Duodenal mucosa (tissue), 2 donors: ENCODE measurements around the gene TSKS.
"Not testable (repeated sequence)": the region's sequence is repeated elsewhere in the genome, so short reads cannot be mapped to it uniquely, and the experiment has no call there.

Source experiments
- H3K27ac ChIP-seq: one replicate; pipeline ENCODE4 v1.7.0; 2013; ENCODE audit warnings: low read depth, low read length
- H3K27me3 ChIP-seq, 2 donors: one replicate each; pipeline ENCODE4 v1.7.0; 2013; ENCODE audit warnings: low read length in 2 of 2, control low read depth in 1 of 2; ENCODE audit not compliant: insufficient read depth in 2 of 2, control insufficient read depth in 1 of 2
- H3K36me3 ChIP-seq, 2 donors: one replicate each; pipeline ENCODE4 v1.7.0; 2013; ENCODE audit warnings: low read length in 2 of 2, control low read depth in 1 of 2; ENCODE audit not compliant: insufficient read depth in 2 of 2, control insufficient read depth in 1 of 2
- H3K4me1 ChIP-seq, 2 donors: one replicate each; pipeline ENCODE4 v1.7.0; 2013; ENCODE audit warnings: low read length in 2 of 2, control low read depth in 1 of 2; ENCODE audit not compliant: insufficient read depth in 2 of 2, control insufficient read depth in 1 of 2
- H3K4me3 ChIP-seq, 2 donors: one replicate each; pipeline ENCODE4 v1.7.0; 2013; ENCODE audit warnings: low read length in 2 of 2, low read depth in 1 of 2
- H3K9ac ChIP-seq, 2 donors: one replicate each; pipeline ENCODE4 v1.7.0; 2013; ENCODE audit warnings: low read length in 2 of 2, low read depth in 1 of 2
- H3K9me3 ChIP-seq, 2 donors: one replicate each; pipeline ENCODE4 v1.7.0; 2013; ENCODE audit warnings: low read length in 2 of 2, control low read depth in 1 of 2; ENCODE audit not compliant: control insufficient read depth in 1 of 2

Gene TSKS

GRCh38 chr19:49727217-49728030, 35.7 kb downstream of the TSKS start:
- Histone ChIP-seq H3K9ac (no peak overlapping the region), H3K4me1 (no peaks in the 10 kb centered on the region), H3K9me3 (no peaks in the 10 kb centered on the region), H3K4me3 (no peak overlapping the region), H3K27me3 (no peaks in the 10 kb centered on the region), H3K36me3 (no peaks in the 10 kb centered on the region), H3K27ac (no peak overlapping the region)

GRCh38 chr19:49719420-49719819, 43.7 kb downstream of the TSKS start:
- H3K27ac ChIP-seq, H3K9ac ChIP-seq, H3K9me3 ChIP-seq, H3K27me3 ChIP-seq, H3K4me3 ChIP-seq, H3K4me1 ChIP-seq, H3K36me3 ChIP-seq: not testable (repeated sequence)

- no peaks in the 10 kb centered on the region for H3K9me3 ChIP-seq
- no peaks in the 10 kb centered on the region for H3K36me3 ChIP-seq
- H3K4me3 ChIP-seq, result no peak overlapping the region
- H3K4me1 ChIP-seq, result no peaks in the 10 kb centered on the region
- H3K27ac ChIP-seq, result no peak overlapping the region
- no peak overlapping the region for H3K9ac ChIP-seq
- no peaks in the 10 kb centered on the region for H3K27me3 ChIP-seq
Measured at GRCh38 chr19:49718991-49719390, 44.1 kb downstream of the TSKS start.

GRCh38 chr19:49718511-49718910, 44.6 kb downstream of the TSKS start:
- Histone ChIP-seq H3K4me1 (no peaks in the 10 kb centered on the region), H3K9ac (no peak overlapping the region), H3K9me3 (no peaks in the 10 kb centered on the region), H3K27me3 (no peaks in the 10 kb centered on the region), H3K36me3 (no peaks in the 10 kb centered on the region), H3K4me3 (no peak overlapping the region), H3K27ac (no peak overlapping the region)

- Histone ChIP-seq H3K9me3 (no peaks in the 10 kb centered on the region), H3K27me3 (no peaks in the 10 kb centered on the region), H3K27ac (no peak overlapping the region), H3K9ac (no peak overlapping the region), H3K4me1 (no peaks in the 10 kb centered on the region), H3K36me3 (no peaks in the 10 kb centered on the region), H3K4me3 (no peak overlapping the region)
Measured at GRCh38 chr19:49716154-49716553, 47.0 kb downstream of the TSKS start.

GRCh38 chr19:49713236-49713845, 49.8 kb downstream of the TSKS start:
- Histone ChIP-seq H3K4me3 (no peak overlapping the region), H3K36me3 (no peaks in the 10 kb centered on the region), H3K4me1 (no peaks in the 10 kb centered on the region), H3K9me3 (no peaks in the 10 kb centered on the region), H3K27me3 (no peaks in the 10 kb centered on the region), H3K9ac (no peak overlapping the region), H3K27ac (no peak overlapping the region)

- no peaks in the 10 kb centered on the region for H3K4me1 ChIP-seq
- H3K36me3 ChIP-seq, result no peaks in the 10 kb centered on the region
- H3K27ac ChIP-seq, result no peak overlapping the region
- no peaks in the 10 kb centered on the region for H3K9me3 ChIP-seq
- no peak overlapping the region for H3K9ac ChIP-seq
- no peaks in the 10 kb centered on the region for H3K27me3 ChIP-seq
- no peak overlapping the region for H3K4me3 ChIP-seq
Measured at GRCh38 chr19:49712397-49712859, 50.7 kb downstream of the TSKS start.

- Histone ChIP-seq H3K27ac (no peak overlapping the region), H3K4me3 (no peak overlapping the region), H3K4me1 (no peaks in the 10 kb centered on the region), H3K27me3 (no peaks in the 10 kb centered on the region), H3K9ac (no peak overlapping the region), H3K9me3 (no peaks in the 10 kb centered on the region), H3K36me3 (no peaks in the 10 kb centered on the region)
Measured at GRCh38 chr19:49710372-49710951, 52.6 kb downstream of the TSKS start.

GRCh38 chr19:49705919-49706318, 57.2 kb downstream of the TSKS start:
- Histone ChIP-seq H3K27me3 (no peaks in the 10 kb centered on the region), H3K36me3 (no peaks in the 10 kb centered on the region), H3K9ac (no peak overlapping the region), H3K9me3 (no peaks in the 10 kb centered on the region), H3K4me1 (no peaks in the 10 kb centered on the region), H3K4me3 (no peak overlapping the region), H3K27ac (no peak overlapping the region)

- no peaks in the 10 kb centered on the region for H3K27me3 ChIP-seq
- no peak overlapping the region for H3K9ac ChIP-seq
- H3K4me1 ChIP-seq, result no peaks in the 10 kb centered on the region
- H3K9me3 ChIP-seq, result no peaks in the 10 kb centered on the region
- H3K36me3 ChIP-seq, result no peaks in the 10 kb centered on the region
- H3K27ac ChIP-seq, result no peak overlapping the region
- H3K4me3 ChIP-seq, result no peak overlapping the region
Measured at GRCh38 chr19:49704888-49705642, 58.0 kb downstream of the TSKS start.
